ENCODE data around the gene GTPBP10. TPM values are rescaled to one million over a fixed set of nuclear protein-coding genes. Genes with fewer than 3 reads are reported as not detected.
A peak's percentile ranks its signal among the peaks of the same experiment; 100 is the strongest.
"Not testable (repeated sequence)": the region's sequence is repeated elsewhere in the genome, so short reads cannot be mapped to it uniquely, and the experiment has no call there.

Gene GTPBP10
- total RNA-seq, 1 donor from 2014 or later = 21.3 TPM

- H3K36me3 ChIP-seq = no peaks in the 10 kb centered on the region
- intact Hi-C loops (cut with DNase I) = no loop called here
- TF ChIP-seq, protein P1, sequence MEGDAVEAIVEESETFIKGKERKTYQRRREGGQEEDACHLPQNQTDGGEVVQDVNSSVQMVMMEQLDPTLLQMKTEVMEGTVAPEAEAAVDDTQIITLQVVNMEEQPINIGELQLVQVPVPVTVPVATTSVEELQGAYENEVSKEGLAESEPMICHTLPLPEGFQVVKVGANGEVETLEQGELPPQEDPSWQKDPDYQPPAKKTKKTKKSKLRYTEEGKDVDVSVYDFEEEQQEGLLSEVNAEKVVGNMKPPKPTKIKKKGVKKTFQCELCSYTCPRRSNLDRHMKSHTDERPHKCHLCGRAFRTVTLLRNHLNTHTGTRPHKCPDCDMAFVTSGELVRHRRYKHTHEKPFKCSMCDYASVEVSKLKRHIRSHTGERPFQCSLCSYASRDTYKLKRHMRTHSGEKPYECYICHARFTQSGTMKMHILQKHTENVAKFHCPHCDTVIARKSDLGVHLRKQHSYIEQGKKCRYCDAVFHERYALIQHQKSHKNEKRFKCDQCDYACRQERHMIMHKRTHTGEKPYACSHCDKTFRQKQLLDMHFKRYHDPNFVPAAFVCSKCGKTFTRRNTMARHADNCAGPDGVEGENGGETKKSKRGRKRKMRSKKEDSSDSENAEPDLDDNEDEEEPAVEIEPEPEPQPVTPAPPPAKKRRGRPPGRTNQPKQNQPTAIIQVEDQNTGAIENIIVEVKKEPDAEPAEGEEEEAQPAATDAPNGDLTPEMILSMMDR (IDR thresholded peaks at IDR 0.05) = no peak
- H3K4me1 ChIP-seq = peaks cover 20% of the 10 kb centered on the region
- no peaks in the 10 kb centered on the region for H3K27me3 ChIP-seq (ENCODE audit: low read depth)
- no peaks in the 10 kb centered on the region for H3K9me3 ChIP-seq
- DNase-seq = no peak
- H3K4me3 ChIP-seq = peak overlapping the region; percentile 66
- peak overlapping the region; percentile 86 for H3K27ac ChIP-seq
- peak; percentile 61 to 77 for ATAC-seq
These were observed 751 bp upstream of the GTPBP10 start for GRCh38 chr7:90345595-90346335.

- no peaks in the 10 kb centered on the region for H3K27me3 ChIP-seq (ENCODE audit: low read depth)
- DNase-seq (no peak), ATAC-seq (no peak)
- no peaks in the 10 kb centered on the region for H3K36me3 ChIP-seq
- peak overlapping the region; percentile 66 for H3K4me3 ChIP-seq
- peaks cover 20% of the 10 kb centered on the region for H3K4me1 ChIP-seq
- no peaks in the 10 kb centered on the region for H3K9me3 ChIP-seq
- intact Hi-C loops (cut with DNase I) = no loop called here
- no peak overlapping the region for H3K27ac ChIP-seq
- TF ChIP-seq, protein P1 (IDR thresholded peaks at IDR 0.05) = no peak
These were observed 1.2 kb downstream of the GTPBP10 start for GRCh38 chr7:90347759-90348158.

- Histone ChIP-seq H3K27me3 (ENCODE audit: low read depth) (no peaks in the 10 kb centered on the region), H3K27ac (no peak overlapping the region), H3K4me1 (peaks cover 20% of the 10 kb centered on the region), H3K36me3 (peaks cover 8% of the 10 kb centered on the region), H3K9me3 (no peaks in the 10 kb centered on the region), H3K4me3 (no peak overlapping the region)
- TF ChIP-seq, protein P1 (IDR thresholded peaks at IDR 0.05) = no peak
- ATAC-seq (no peak), DNase-seq (no peak)
- intact Hi-C loops (cut with DNase I) = no loop called here
These were observed 2.8 kb downstream of the GTPBP10 start for GRCh38 chr7:90349305-90349704.

GRCh38 chr7:90350032-90350431 is 3.5 kb downstream of the GTPBP10 start:
- DNase-seq; H3K4me3 ChIP-seq; H3K27ac ChIP-seq; intact Hi-C loops (cut with DNase I); H3K9me3 ChIP-seq; ATAC-seq; H3K27me3 ChIP-seq (ENCODE audit: low read depth): not testable (repeated sequence)
- peaks cover 11% of the 10 kb centered on the region for H3K36me3 ChIP-seq
- peaks cover 20% of the 10 kb centered on the region for H3K4me1 ChIP-seq

DNA sequence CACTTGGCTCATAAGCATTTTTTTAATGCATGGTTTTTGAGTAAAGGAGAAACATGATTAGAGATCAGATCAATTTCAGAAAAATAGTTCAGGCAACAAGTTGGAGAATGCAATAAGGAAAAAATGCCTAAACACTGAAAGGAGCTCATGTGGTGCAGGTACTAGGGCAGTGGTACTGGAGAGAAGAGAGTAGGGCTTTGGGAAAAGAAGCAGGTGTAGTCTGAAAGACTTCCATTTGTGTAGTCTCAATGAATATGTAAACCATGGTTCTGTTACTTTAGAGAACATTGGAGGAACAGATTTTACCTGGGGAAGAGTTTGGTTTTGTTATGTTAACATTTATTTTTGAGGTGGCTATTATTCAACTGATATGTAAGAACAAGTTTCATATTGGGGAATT is 5.5 kb downstream of the GTPBP10 start:
- ATAC-seq (no peak), DNase-seq (no peak)
- H3K4me1 ChIP-seq = peaks cover 11% of the 10 kb centered on the region
- intact Hi-C loops (cut with DNase I) = no loop called here
- no peak overlapping the region for H3K27ac ChIP-seq
- H3K4me3 ChIP-seq = no peak overlapping the region
- TF ChIP-seq, protein P1 (IDR thresholded peaks at IDR 0.05) = no peak
- H3K9me3 ChIP-seq = no peaks in the 10 kb centered on the region
- no peaks in the 10 kb centered on the region for H3K27me3 ChIP-seq (ENCODE audit: low read depth)
- H3K36me3 ChIP-seq = peaks cover 29% of the 10 kb centered on the region

DNA sequence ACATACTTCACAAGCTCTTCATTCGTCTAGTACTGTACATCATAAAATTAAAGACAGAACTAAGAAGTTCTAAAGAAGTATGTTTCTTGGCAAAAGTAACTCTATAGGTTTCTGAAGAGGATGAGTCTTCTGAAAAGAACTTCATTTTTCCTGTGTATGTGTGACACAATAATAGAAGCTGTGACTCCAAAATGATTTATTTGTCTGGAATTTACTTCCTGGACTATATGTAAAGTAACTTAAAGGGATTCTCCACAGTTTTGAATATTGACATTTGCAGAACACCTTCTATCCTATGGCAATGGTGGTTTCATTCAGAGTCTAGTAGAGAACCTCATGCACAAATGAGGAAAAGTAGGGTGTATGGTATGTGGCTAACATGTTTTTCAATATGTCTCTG is 36.9 kb downstream of the GTPBP10 start:
- intact Hi-C loops (cut with DNase I) = no loop called here
- Histone ChIP-seq H3K36me3 (peaks cover 82% of the 10 kb centered on the region), H3K27me3 (ENCODE audit: low read depth) (no peaks in the 10 kb centered on the region), H3K4me3 (no peak overlapping the region), H3K27ac (no peak overlapping the region), H3K9me3 (no peaks in the 10 kb centered on the region), H3K4me1 (no peaks in the 10 kb centered on the region)
- TF ChIP-seq, protein P1 (IDR thresholded peaks at IDR 0.05) = no peak
- no peak for DNase-seq
- ATAC-seq = no peak
